H9 (cell line): ENCODE measurements around the gene RUVBL1. TPM values are rescaled to one million over a fixed set of nuclear protein-coding genes. Genes with fewer than 3 reads are reported as not detected.

ENCODE experiments used
- DNase-seq: peaks from one replicate; pipeline ENCODE4 v3.0.0-alpha.2; 2017
- H2AFZ ChIP-seq: one replicate; pipeline ENCODE4 v1.6.1; 2013; ENCODE audit warnings: mild to moderate bottlenecking, low read length, control low read depth, moderate library complexity
- H2AK5ac ChIP-seq: 2 replicates; pipeline ENCODE4 v1.6.1; 2013; ENCODE audit warnings: low read length, control low read depth, mixed read lengths; ENCODE audit not compliant: insufficient read length
- H2BK120ac ChIP-seq: one replicate; pipeline ENCODE4 v1.6.1; 2013; ENCODE audit warnings: low read depth, mild to moderate bottlenecking, low read length, control low read depth, inconsistent platforms; ENCODE audit not compliant: poor library complexity, severe bottlenecking
- H2BK12ac ChIP-seq: 2 replicates; pipeline ENCODE4 v1.6.1; 2013; ENCODE audit warnings: low read length, control low read depth, mixed read lengths, low read depth; ENCODE audit not compliant: insufficient read length
- H2BK15ac ChIP-seq: 2 replicates; pipeline ENCODE4 v1.6.1; 2013; ENCODE audit warnings: low read depth, low read length, control low read depth
- H2BK20ac ChIP-seq: one replicate; pipeline ENCODE4 v1.6.1; 2013; ENCODE audit warnings: low read depth, mild to moderate bottlenecking, low read length, control low read depth, inconsistent platforms; ENCODE audit not compliant: poor library complexity, severe bottlenecking
- H2BK5ac ChIP-seq: 2 replicates; pipeline ENCODE4 v1.6.1; 2013; ENCODE audit warnings: low read length, control low read depth, mixed read lengths; ENCODE audit not compliant: insufficient read length
- H3K14ac ChIP-seq: 2 replicates; pipeline ENCODE4 v1.6.1; 2013; ENCODE audit warnings: low read length, control low read depth; ENCODE audit not compliant: insufficient read depth
- H3K18ac ChIP-seq: 2 replicates; pipeline ENCODE4 v1.6.1; 2013; ENCODE audit warnings: low read depth, mild to moderate bottlenecking, mixed read lengths, low read length, control low read depth; ENCODE audit not compliant: insufficient read length
- H3K23ac ChIP-seq: 2 replicates; pipeline ENCODE4 v1.6.1; 2013; ENCODE audit warnings: low read length, control low read depth, mixed read lengths, low read depth; ENCODE audit not compliant: insufficient read length
- H3K23me2 ChIP-seq: 2 replicates; pipeline ENCODE4 v1.6.1; 2013; ENCODE audit warnings: low read depth, mild to moderate bottlenecking, mixed read lengths, low read length, control low read depth; ENCODE audit not compliant: insufficient read length, poor library complexity, severe bottlenecking
- H3K27ac ChIP-seq: 2 replicates; pipeline ENCODE4 v1.5.1; 2013; ENCODE audit warnings: low read length, control low read depth, mixed read lengths, low read depth; ENCODE audit not compliant: insufficient read length
- H3K27me3 ChIP-seq: 2 replicates; pipeline ENCODE4 v1.6.1; 2013; ENCODE audit warnings: low read length, control low read depth, inconsistent platforms; ENCODE audit not compliant: insufficient read depth
- H3K4ac ChIP-seq: 2 replicates; pipeline ENCODE4 v1.6.1; 2013; ENCODE audit warnings: low read depth, mild to moderate bottlenecking, control low read depth, inconsistent platforms, low read length, moderate library complexity
- H3K4me1 ChIP-seq: 2 replicates; pipeline ENCODE4 v1.6.1; 2013; ENCODE audit warnings: low read length, control low read depth, inconsistent platforms; ENCODE audit not compliant: insufficient read depth
- H3K4me2 ChIP-seq: 2 replicates; pipeline ENCODE4 v1.6.1; 2013; ENCODE audit warnings: low read length, control low read depth, mixed read lengths; ENCODE audit not compliant: insufficient read length, insufficient read depth
- H3K56ac ChIP-seq: 2 replicates; pipeline ENCODE4 v1.6.1; 2013; ENCODE audit warnings: low read depth, mild to moderate bottlenecking, mixed read lengths, low read length, control low read depth; ENCODE audit not compliant: insufficient read length
- H3K79me1 ChIP-seq: 2 replicates; pipeline ENCODE4 v1.6.1; 2013; ENCODE audit warnings: low read depth, mild to moderate bottlenecking, moderate library complexity, low read length, control low read depth, inconsistent platforms; ENCODE audit not compliant: insufficient read depth, poor library complexity, severe bottlenecking
- H3K79me2 ChIP-seq: 2 replicates; pipeline ENCODE4 v1.6.1; 2013; ENCODE audit warnings: low read length, control low read depth, inconsistent platforms; ENCODE audit not compliant: insufficient read depth
- H3K9ac ChIP-seq: 2 replicates; pipeline ENCODE4 v1.6.1; 2013; ENCODE audit warnings: low read length, control low read depth, mixed read lengths; ENCODE audit not compliant: insufficient read length; ENCODE audit errors: extremely low read depth
- H3K9me3 ChIP-seq: one replicate; pipeline ENCODE4 v1.6.1; 2013; ENCODE audit warnings: low read depth, low read length, inconsistent platforms; ENCODE audit not compliant: control insufficient read depth
- H3T11ph ChIP-seq: one replicate; pipeline ENCODE4 v1.6.1; 2013; ENCODE audit warnings: mild to moderate bottlenecking, low read length, control low read depth, inconsistent platforms
- H4K20me1 ChIP-seq: one replicate; pipeline ENCODE4 v1.6.1; 2013; ENCODE audit not compliant: control insufficient read depth, insufficient read length, insufficient read depth
- H4K5ac ChIP-seq: 2 replicates; pipeline ENCODE4 v1.6.1; 2013; ENCODE audit warnings: low read depth, mild to moderate bottlenecking, mixed read lengths, low read length, control low read depth; ENCODE audit not compliant: insufficient read length
- H4K8ac ChIP-seq: replicated peaks from 2 replicates; pipeline ENCODE4 v1.6.1; 2013; ENCODE audit warnings: low read length, control low read depth, mixed read lengths, low read depth; ENCODE audit not compliant: insufficient read length
- H4K91ac ChIP-seq: 2 replicates; pipeline ENCODE4 v1.6.1; 2013; ENCODE audit warnings: low read depth, mild to moderate bottlenecking, moderate library complexity, mixed read lengths, low read length, control low read depth; ENCODE audit not compliant: insufficient read length
- H3K27ac Mint-ChIP-seq, 3 experiments: 2 replicates in 2 of 3; 3 replicates in 1 of 3; pipeline ENCODE4 v1.8.0; 2020 to 2021; ENCODE audit warnings: mixed read lengths in 3 of 3, mild to moderate bottlenecking in 1 of 3, moderate library complexity in 1 of 3
- H3K27me3 Mint-ChIP-seq: 2 replicates; pipeline ENCODE4 v1.8.0; 2021; ENCODE audit warnings: low read depth, mild to moderate bottlenecking, moderate library complexity, mixed read lengths
- H3K36me3 Mint-ChIP-seq, 3 experiments: 2 replicates in 2 of 3; 3 replicates in 1 of 3; pipeline ENCODE4 v1.8.0; 2020 to 2021; ENCODE audit warnings: low read depth in 3 of 3, mixed read lengths in 3 of 3; ENCODE audit not compliant: insufficient read depth in 1 of 3
- H3K4me1 Mint-ChIP-seq, 2 experiments: 2 replicates each; pipeline ENCODE4 v1.8.0; 2020; ENCODE audit warnings: mixed read lengths in 2 of 2
- H3K4me3 Mint-ChIP-seq, 2 experiments: 2 replicates in 1 of 2; 3 replicates in 1 of 2; pipeline ENCODE4 v1.8.0; 2020 to 2021; ENCODE audit warnings: mild to moderate bottlenecking in 2 of 2, mixed read lengths in 2 of 2, moderate library complexity in 1 of 2
- H3K9me3 Mint-ChIP-seq, 2 experiments: 2 replicates in 1 of 2; 3 replicates in 1 of 2; pipeline ENCODE4 v1.8.0; 2020; ENCODE audit warnings: mild to moderate bottlenecking in 2 of 2, mixed read lengths in 2 of 2, moderate library complexity in 1 of 2
- CTCF ChIP-seq: fragments of 200-600 bp; sonication (generic); conservative IDR thresholded peaks from 3 replicates; pipeline ENCODE4 v1.8.0; 2021; ENCODE audit warnings: antibody characterized with exemption, mild to moderate bottlenecking
- WGBS: extraction: QIAGEN DNeasy Blood & Tissue Kit; methylation state at CpG from one replicate; pipeline ENCODE4 v1.1.7; 2013; ENCODE audit warnings: missing lambda C conversion rate, low lambda C conversion rate, mixed read lengths; ENCODE audit not compliant: insufficient read length; ENCODE audit errors: extremely low coverage; 5-methylcytosine and 5-hydroxymethylcytosine counted together
- total RNA-seq: library from RNA; stranded (reverse); gene quantifications from 2 replicates; pipeline ENCODE4 v1.2.1, GENCODE V29; 2021

RUVBL1 gene
- total RNA-seq, 1 experiment from 2014 or later, result 99.6 TPM

GRCh38 chr3:128076483-128077201 lies 47.0 kb downstream of the RUVBL1 start:
- Histone ChIP-seq H4K20me1 (no peaks in the 10 kb centered on the region), H2BK120ac (no peak overlapping the region), H3K4ac (no peak overlapping the region), H3K56ac (no peak overlapping the region), H3K27me3 (no peaks in the 10 kb centered on the region), H2BK12ac (no peak overlapping the region), H2BK15ac (no peak overlapping the region), H3K14ac (no peak overlapping the region), H3K23ac (no peak overlapping the region), H3K4me2 (peak overlapping the region; percentile 53), H2AK5ac (no peak overlapping the region), H3K9me3 (no peaks in the 10 kb centered on the region), H2AFZ (no peak overlapping the region), H3K79me1 (no peaks in the 10 kb centered on the region), H4K5ac (no peak overlapping the region), H3K4me1 (peaks cover 6% of the 10 kb centered on the region; the same call in 1 of the 2 replicates), H3K23me2 (peaks cover 12% of the 10 kb centered on the region), H3T11ph (no peak overlapping the region), H3K9ac (no peak overlapping the region), H3K79me2 (no peaks in the 10 kb centered on the region), H2BK5ac (no peak overlapping the region), H3K27ac (no peak overlapping the region), H2BK20ac (no peak overlapping the region), H4K8ac (no peak overlapping the region), H4K91ac (no peak overlapping the region), H3K18ac (no peak overlapping the region)
- Mint-ChIP-seq H3K27ac (no peak overlapping the region), H3K36me3 (peaks cover 7 to 42% (median 31%) of the 10 kb centered on the region in 3 experiments; a peak in 6 of 7 replicates), H3K4me1 (peaks cover 11 to 15% of the 10 kb centered on the region in 2 experiments), H3K27me3 (peaks cover 13% of the 10 kb centered on the region), H3K4me3 (peak overlapping the region; percentile 72 to 82; a peak in 4 of 5 replicates), H3K9me3 (no peaks in the 10 kb centered on the region)
- no CpG with 5 or more reads among the region's 79 CpGs for WGBS
- DNase-seq, result no peak
- no peak for TF ChIP-seq CTCF
